ENCODE measurements around the gene KCNK10. TPM values are rescaled to one million over a fixed set of nuclear protein-coding genes. Genes with fewer than 3 reads are reported as not detected.

Gene KCNK10
- total RNA-seq, 3 donors from 2014 or later = not detected

GRCh38 chr14:88185843-88186242 lies 137.2 kb downstream of the KCNK10 start:
- Mint-ChIP-seq H3K4me3 (no peak overlapping the region), H3K27me3 (ENCODE audit: low read depth) (no peaks in the 10 kb centered on the region), H3K4me1 (ENCODE audit: low read depth) (peaks cover 5% of the 10 kb centered on the region), H3K36me3 (ENCODE audit: insufficient read depth) (no peaks in the 10 kb centered on the region), H3K9me3 (no peaks in the 10 kb centered on the region)
- ATAC-seq (no peak), DNase-seq (no peak)

- no peaks in the 10 kb centered on the region for H3K27me3 Mint-ChIP-seq (ENCODE audit: low read depth)
- no peak for ATAC-seq
- H3K9me3 Mint-ChIP-seq = no peaks in the 10 kb centered on the region
- no peak for DNase-seq
- no peaks in the 10 kb centered on the region for H3K36me3 Mint-ChIP-seq (ENCODE audit: insufficient read depth)
- no peak overlapping the region for H3K4me3 Mint-ChIP-seq
- H3K4me1 Mint-ChIP-seq (ENCODE audit: low read depth) = peaks cover 5% of the 10 kb centered on the region
Observed at GRCh38 chr14:88184956-88185355, 138.1 kb downstream of the KCNK10 start.

GRCh38 chr14:88181072-88181471 lies 142.0 kb downstream of the KCNK10 start:
- Mint-ChIP-seq H3K9me3 (no peaks in the 10 kb centered on the region), H3K4me1 (ENCODE audit: low read depth) (peaks cover 3% of the 10 kb centered on the region), H3K27me3 (ENCODE audit: low read depth) (no peaks in the 10 kb centered on the region), H3K4me3 (no peak overlapping the region), H3K36me3 (ENCODE audit: insufficient read depth) (no peaks in the 10 kb centered on the region)
- no peak for ATAC-seq
- DNase-seq = no peak

- DNase-seq = no peak
- Mint-ChIP-seq H3K36me3 (ENCODE audit: insufficient read depth) (no peaks in the 10 kb centered on the region), H3K9me3 (no peaks in the 10 kb centered on the region), H3K4me1 (ENCODE audit: low read depth) (peaks cover 3% of the 10 kb centered on the region), H3K27me3 (ENCODE audit: low read depth) (no peaks in the 10 kb centered on the region), H3K4me3 (no peak overlapping the region)
- no peak for ATAC-seq
Observed at GRCh38 chr14:88179716-88180115, 143.4 kb downstream of the KCNK10 start.

GRCh38 chr14:88170333-88170732 lies 152.7 kb downstream of the KCNK10 start:
- Mint-ChIP-seq H3K36me3 (ENCODE audit: insufficient read depth) (no peaks in the 10 kb centered on the region), H3K4me1 (ENCODE audit: low read depth) (peaks cover 2% of the 10 kb centered on the region), H3K4me3 (no peak overlapping the region), H3K9me3 (no peaks in the 10 kb centered on the region), H3K27me3 (ENCODE audit: low read depth) (peaks cover 18% of the 10 kb centered on the region)
- ATAC-seq (no peak), DNase-seq (no peak)

- Mint-ChIP-seq H3K27me3 (ENCODE audit: low read depth) (peaks cover 18% of the 10 kb centered on the region), H3K4me3 (peak overlapping the region; percentile 11), H3K4me1 (ENCODE audit: low read depth) (peaks cover 17% of the 10 kb centered on the region), H3K9me3 (no peaks in the 10 kb centered on the region), H3K36me3 (ENCODE audit: insufficient read depth) (no peaks in the 10 kb centered on the region)
- ATAC-seq (peak; percentile 88 to 94), DNase-seq (peak; percentile 51)
Observed at GRCh38 chr14:88168498-88169165, 154.4 kb downstream of the KCNK10 start.

- ATAC-seq = no peak
Observed at GRCh38 chr14:88168025-88168424, 155.0 kb downstream of the KCNK10 start.

GRCh38 chr14:88166616-88167015 lies 156.5 kb downstream of the KCNK10 start:
- no peaks in the 10 kb centered on the region for H3K36me3 Mint-ChIP-seq (ENCODE audit: insufficient read depth)

More at GRCh38 chr14:88168025-88168424, 155.0 kb downstream of the KCNK10 start:
- Mint-ChIP-seq H3K36me3 (ENCODE audit: insufficient read depth) (no peaks in the 10 kb centered on the region), H3K27me3 (ENCODE audit: low read depth) (peaks cover 18% of the 10 kb centered on the region), H3K4me1 (ENCODE audit: low read depth) (peaks cover 18% of the 10 kb centered on the region), H3K9me3 (no peaks in the 10 kb centered on the region), H3K4me3 (no peak overlapping the region)
- no peak for DNase-seq

GRCh38 chr14:88164906-88165534 lies 158.0 kb downstream of the KCNK10 start:
- no peaks in the 10 kb centered on the region for H3K9me3 Mint-ChIP-seq
- no peak overlapping the region for H3K4me3 Mint-ChIP-seq
- H3K36me3 Mint-ChIP-seq (ENCODE audit: insufficient read depth) = no peaks in the 10 kb centered on the region
- peaks cover 18% of the 10 kb centered on the region for H3K4me1 Mint-ChIP-seq (ENCODE audit: low read depth)
- no peak for DNase-seq
- ATAC-seq = no peak
- peaks cover 9% of the 10 kb centered on the region for H3K27me3 Mint-ChIP-seq (ENCODE audit: low read depth)

More at GRCh38 chr14:88166616-88167015, 156.5 kb downstream of the KCNK10 start:
- no peak overlapping the region for H3K4me3 Mint-ChIP-seq
- no peak for DNase-seq
- H3K4me1 Mint-ChIP-seq (ENCODE audit: low read depth) = peaks cover 18% of the 10 kb centered on the region
- H3K9me3 Mint-ChIP-seq = no peaks in the 10 kb centered on the region
- peaks cover 18% of the 10 kb centered on the region for H3K27me3 Mint-ChIP-seq (ENCODE audit: low read depth)
- ATAC-seq = no peak

- no peak overlapping the region for H3K4me3 Mint-ChIP-seq
- peaks cover 6% of the 10 kb centered on the region for H3K27me3 Mint-ChIP-seq (ENCODE audit: low read depth)
- ATAC-seq (no peak), DNase-seq (no peak)
- H3K4me1 Mint-ChIP-seq (ENCODE audit: low read depth) = peaks cover 18% of the 10 kb centered on the region
- no peaks in the 10 kb centered on the region for H3K36me3 Mint-ChIP-seq (ENCODE audit: insufficient read depth)
- H3K9me3 Mint-ChIP-seq = no peaks in the 10 kb centered on the region
Observed at GRCh38 chr14:88163731-88164255, 159.3 kb downstream of the KCNK10 start.

GRCh38 chr14:88156127-88156526 lies 166.9 kb downstream of the KCNK10 start:
- Mint-ChIP-seq H3K9me3 (no peaks in the 10 kb centered on the region), H3K27me3 (ENCODE audit: low read depth) (peaks cover 7% of the 10 kb centered on the region), H3K4me1 (ENCODE audit: low read depth) (no peaks in the 10 kb centered on the region), H3K4me3 (no peak overlapping the region), H3K36me3 (ENCODE audit: insufficient read depth) (no peaks in the 10 kb centered on the region)
- DNase-seq (no peak), ATAC-seq (no peak)

GRCh38 chr14:88154926-88155325 lies 168.1 kb downstream of the KCNK10 start:
- Mint-ChIP-seq H3K27me3 (ENCODE audit: low read depth) (peaks cover 5% of the 10 kb centered on the region), H3K9me3 (no peaks in the 10 kb centered on the region), H3K4me1 (ENCODE audit: low read depth) (no peaks in the 10 kb centered on the region), H3K4me3 (no peak overlapping the region), H3K36me3 (ENCODE audit: insufficient read depth) (no peaks in the 10 kb centered on the region)
- no peak for ATAC-seq
- DNase-seq = no peak

GRCh38 chr14:88154321-88154720 lies 168.7 kb downstream of the KCNK10 start:
- H3K27me3 Mint-ChIP-seq (ENCODE audit: low read depth) = peaks cover 2% of the 10 kb centered on the region
- no peak for DNase-seq

GRCh38 chr14:88146881-88147649 lies 176.0 kb downstream of the KCNK10 start:
- no peak overlapping the region for H3K4me3 Mint-ChIP-seq

More at GRCh38 chr14:88154321-88154720, 168.7 kb downstream of the KCNK10 start:
- no peaks in the 10 kb centered on the region for H3K36me3 Mint-ChIP-seq (ENCODE audit: insufficient read depth)
- H3K4me1 Mint-ChIP-seq (ENCODE audit: low read depth) = no peaks in the 10 kb centered on the region
- no peaks in the 10 kb centered on the region for H3K9me3 Mint-ChIP-seq
- H3K4me3 Mint-ChIP-seq = no peak overlapping the region
- ATAC-seq = no peak

More at GRCh38 chr14:88146881-88147649, 176.0 kb downstream of the KCNK10 start:
- DNase-seq (no peak), ATAC-seq (no peak)
- no peaks in the 10 kb centered on the region for H3K27me3 Mint-ChIP-seq (ENCODE audit: low read depth)
- H3K36me3 Mint-ChIP-seq (ENCODE audit: insufficient read depth) = no peaks in the 10 kb centered on the region
- no peaks in the 10 kb centered on the region for H3K4me1 Mint-ChIP-seq (ENCODE audit: low read depth)
- no peaks in the 10 kb centered on the region for H3K9me3 Mint-ChIP-seq

All from activated T-cell treated with anti-CD3 and anti-CD28 coated beads, Interleukin-2, amount 50 U/mL, for 4 hours (primary cell).